ENCODE data around the gene FYN.

DNA sequence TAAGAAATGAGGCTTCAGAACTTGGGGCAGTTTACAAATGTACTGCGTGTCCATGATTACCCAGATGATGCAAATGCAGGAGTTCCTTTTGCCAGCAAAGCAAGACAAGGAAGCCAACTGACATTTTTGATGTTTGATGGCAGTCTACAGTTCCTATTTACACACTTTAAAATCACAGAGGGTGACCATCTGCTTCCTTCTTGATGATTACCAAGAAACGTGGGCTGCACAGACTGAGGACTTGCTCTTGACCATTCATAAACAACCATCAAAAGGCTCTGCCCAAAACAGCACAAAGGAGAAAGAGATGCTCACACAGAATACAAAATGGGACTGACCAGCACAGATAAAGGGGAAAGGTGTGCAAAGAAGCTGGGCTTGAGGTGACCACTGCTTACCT is 187.7 kb downstream of the FYN start:
- TF ChIP-seq, protein P1, sequence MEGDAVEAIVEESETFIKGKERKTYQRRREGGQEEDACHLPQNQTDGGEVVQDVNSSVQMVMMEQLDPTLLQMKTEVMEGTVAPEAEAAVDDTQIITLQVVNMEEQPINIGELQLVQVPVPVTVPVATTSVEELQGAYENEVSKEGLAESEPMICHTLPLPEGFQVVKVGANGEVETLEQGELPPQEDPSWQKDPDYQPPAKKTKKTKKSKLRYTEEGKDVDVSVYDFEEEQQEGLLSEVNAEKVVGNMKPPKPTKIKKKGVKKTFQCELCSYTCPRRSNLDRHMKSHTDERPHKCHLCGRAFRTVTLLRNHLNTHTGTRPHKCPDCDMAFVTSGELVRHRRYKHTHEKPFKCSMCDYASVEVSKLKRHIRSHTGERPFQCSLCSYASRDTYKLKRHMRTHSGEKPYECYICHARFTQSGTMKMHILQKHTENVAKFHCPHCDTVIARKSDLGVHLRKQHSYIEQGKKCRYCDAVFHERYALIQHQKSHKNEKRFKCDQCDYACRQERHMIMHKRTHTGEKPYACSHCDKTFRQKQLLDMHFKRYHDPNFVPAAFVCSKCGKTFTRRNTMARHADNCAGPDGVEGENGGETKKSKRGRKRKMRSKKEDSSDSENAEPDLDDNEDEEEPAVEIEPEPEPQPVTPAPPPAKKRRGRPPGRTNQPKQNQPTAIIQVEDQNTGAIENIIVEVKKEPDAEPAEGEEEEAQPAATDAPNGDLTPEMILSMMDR (IDR thresholded peaks at IDR 0.05), result no peak
- TF ChIP-seq POLR2A (IDR thresholded peaks at IDR 0.05), result no peak
